CD4-positive, alpha-beta T cell treated with Interleukin-21 for 1 hour (primary cell): ENCODE data around the gene GNG7.
"Not testable (repeated sequence)": the region's sequence is repeated elsewhere in the genome, so short reads cannot be mapped to it uniquely, and the experiment has no call there.

ENCODE experiments used
- DNase-seq: peaks from one replicate; pipeline ENCODE4 v3.0.0-alpha.2; 2020

GNG7 gene

GRCh38 chr19:2477732-2478191, 224.7 kb downstream of the GNG7 start:
- peak; percentile 38 for DNase-seq

- no peak for DNase-seq
Measured at GRCh38 chr19:2477141-2477710, 225.3 kb downstream of the GNG7 start.

GRCh38 chr19:2476451-2477140, 225.9 kb downstream of the GNG7 start:
- peak; percentile 68 for DNase-seq

DNA sequence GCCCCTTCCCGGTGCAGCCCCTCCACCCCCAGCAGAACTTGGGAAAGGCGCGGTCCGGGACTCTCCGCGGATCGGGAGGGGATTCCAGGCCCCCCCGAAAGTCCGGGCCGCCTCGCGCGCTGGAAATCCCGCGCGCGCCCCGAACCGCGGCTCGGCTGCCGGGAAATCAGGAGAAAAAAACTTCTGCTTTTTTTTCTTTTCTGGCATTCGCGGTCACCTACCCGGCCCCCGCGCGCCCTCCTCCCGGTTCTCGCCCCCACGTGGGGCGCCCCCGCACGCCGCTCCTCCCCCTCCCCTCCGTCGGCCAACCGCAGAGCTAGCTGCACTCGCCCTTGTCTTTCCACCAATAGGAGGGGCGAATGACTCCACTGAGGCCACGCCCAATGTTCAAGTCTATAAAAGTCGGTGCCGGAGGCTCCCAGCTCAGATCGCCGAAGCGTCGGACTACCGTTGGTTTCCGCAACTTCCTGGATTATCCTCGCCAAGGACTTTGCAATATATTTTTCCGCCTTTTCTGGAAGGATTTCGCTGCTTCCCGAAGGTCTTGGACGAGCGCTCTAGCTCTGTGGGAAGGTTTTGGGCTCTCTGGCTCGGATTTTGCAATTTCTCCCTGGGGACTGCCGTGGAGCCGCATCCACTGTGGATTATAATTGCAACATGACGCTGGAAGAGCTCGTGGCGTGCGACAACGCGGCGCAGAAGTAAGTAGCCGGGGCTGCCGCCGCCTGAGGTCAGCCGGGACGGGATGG, 226.6 kb downstream of the GNG7 start, which contains the start of gene GADD45B:
GADD45B (plus strand) TSS at position 426 of the 749 bp plus-strand sequence; CDS start at position 658, 232 bp downstream.
- peak; percentile 98 for DNase-seq

GRCh38 chr19:2475018-2475701, 227.3 kb downstream of the GNG7 start:
- DNase-seq = peak; percentile 62

- peak; percentile 88 for DNase-seq
Measured at GRCh38 chr19:2474232-2475017, 228.1 kb downstream of the GNG7 start.

GRCh38 chr19:2469915-2470200, 232.6 kb downstream of the GNG7 start:
- DNase-seq = not testable (repeated sequence)

GRCh38 chr19:2469102-2469914, 233.2 kb downstream of the GNG7 start:
- DNase-seq = no peak

DNA sequence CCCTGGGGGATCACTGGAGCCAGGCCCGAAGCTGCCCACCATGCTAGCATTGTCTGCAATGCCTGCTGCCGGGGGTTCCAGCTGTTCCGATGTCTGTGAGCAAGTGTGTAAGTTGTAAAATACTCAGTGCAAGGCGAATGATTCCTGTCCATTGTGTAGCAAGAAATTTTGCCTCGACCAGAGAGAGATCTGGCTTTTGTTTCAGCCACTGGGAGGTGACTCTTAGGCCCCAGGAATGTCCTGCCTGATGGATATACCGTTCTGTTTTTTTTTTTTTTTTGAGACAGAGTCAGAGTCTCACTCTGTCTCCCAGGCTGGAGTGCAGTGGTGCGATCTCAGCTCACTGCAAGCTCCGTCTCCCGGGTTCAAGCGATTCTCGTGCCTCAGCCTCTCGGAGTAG, 233.9 kb downstream of the GNG7 start:
- no peak for DNase-seq

DNA sequence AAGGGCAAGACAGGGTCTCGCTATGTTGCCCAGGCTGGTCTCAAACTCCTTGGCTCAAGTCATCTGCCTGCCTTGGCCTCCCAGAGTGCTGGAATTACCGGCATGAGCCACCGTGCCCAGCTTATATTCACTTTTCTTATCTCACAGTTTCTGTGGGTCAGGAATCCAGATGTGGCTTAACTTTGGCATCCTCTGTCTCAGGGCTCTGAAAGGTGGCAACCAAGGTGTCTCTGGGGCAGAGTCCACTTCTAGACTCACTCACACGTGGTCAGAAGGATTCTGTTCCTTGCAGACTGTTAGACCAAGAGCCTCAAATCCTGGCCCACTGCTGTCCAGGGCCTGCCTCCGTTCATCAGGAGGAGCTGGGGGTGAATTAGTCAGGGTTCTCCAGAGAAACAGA, 238.1 kb downstream of the GNG7 start:
- no peak for DNase-seq

DNA sequence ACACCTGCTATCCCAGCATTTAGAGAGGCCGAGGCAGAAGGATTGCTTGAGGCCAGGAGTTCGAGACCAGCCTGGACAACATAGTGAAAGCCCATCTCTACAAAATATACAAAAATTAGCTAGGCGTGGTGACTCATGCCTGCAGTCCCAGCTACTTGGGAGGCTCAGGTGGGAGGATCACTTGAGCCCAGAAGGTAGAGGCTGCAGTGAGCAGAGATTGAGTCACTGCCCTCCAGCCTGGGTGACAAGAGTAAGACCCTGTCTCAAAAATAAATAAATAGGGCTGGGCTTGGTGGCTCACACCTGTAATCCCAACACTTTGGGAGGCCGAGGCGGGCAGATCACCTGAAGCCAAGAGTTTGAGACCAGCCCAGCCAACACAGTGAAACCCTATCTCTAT, 238.8 kb downstream of the GNG7 start:
- DNase-seq = not testable (repeated sequence)

- no peak for DNase-seq
Measured at GRCh38 chr19:2462635-2463421, 239.7 kb downstream of the GNG7 start.

DNA sequence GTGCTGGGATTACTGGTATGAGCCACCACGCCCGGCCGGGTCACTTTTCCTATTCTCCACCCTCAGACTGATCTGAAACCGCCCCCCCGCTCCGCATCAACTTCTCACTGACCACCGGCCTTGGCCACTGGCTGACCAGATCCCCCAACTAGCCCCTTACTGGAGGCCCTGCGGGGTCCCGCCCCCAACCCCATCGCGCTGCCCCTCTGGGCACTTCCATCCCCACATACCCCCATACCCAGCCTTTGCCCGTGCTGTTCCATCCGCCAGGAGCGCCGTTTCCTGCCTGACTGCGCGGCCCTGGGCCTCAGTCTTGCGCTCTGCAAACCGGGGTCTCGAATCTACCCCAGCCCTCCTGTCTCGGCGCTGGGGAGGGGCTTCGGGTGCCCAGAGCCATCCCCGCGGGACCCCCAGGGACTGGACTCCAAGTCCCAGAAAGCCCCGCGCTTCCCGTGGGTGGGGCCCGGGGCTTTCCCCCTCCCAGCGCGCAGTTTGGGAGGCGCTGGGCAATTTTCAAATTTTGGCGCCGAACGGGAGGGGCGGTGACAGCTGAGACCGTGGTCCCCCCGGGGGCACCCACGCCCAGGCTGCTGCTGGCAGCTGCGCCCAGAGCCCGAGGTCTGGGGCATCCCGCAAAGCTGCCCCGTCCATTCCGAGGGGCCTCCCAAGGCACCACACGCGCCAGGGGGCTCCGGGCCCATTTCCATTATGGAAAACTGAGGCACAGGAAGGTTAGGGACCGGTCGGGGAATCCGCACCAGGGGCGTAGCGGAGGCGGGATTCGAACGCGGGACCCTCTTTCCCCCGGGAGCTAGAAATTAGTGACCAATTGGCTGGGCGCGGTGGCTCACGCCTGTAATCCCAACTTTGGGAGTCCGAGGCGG, 240.5 kb downstream of the GNG7 start:
- DNase-seq = peak; percentile 65
